ENCODE results near the gene ART3.

Gene ART3

GRCh38 chr4:76153356-76153755 lies 78.8 kb downstream of the ART3 start:
- Histone ChIP-seq H3K27ac (ENCODE audit: low read depth, low read length) (no peak overlapping the region), H3K79me1 (ENCODE audit: low read length) (peaks cover 3% of the 10 kb centered on the region), H3K79me2 (ENCODE audit: control insufficient read depth, insufficient read depth, low read length) (peaks cover 3% of the 10 kb centered on the region), H4K5ac (ENCODE audit: low read length) (no peak overlapping the region), H3K4me3 (ENCODE audit: low read length) (no peak overlapping the region), H2AK5ac (ENCODE audit: low read length) (no peak overlapping the region), H3K4ac (ENCODE audit: low read depth, low read length) (no peak overlapping the region), H3K56ac (ENCODE audit: low read length) (no peak overlapping the region), H3K23ac (ENCODE audit: low read length) (no peak overlapping the region), H3K18ac (ENCODE audit: low read length) (no peak overlapping the region), H3K27me3 (ENCODE audit: insufficient read depth, low read length, poor library complexity) (no peaks in the 10 kb centered on the region), H2BK15ac (replicated peaks; ENCODE audit: low read depth) (no peak overlapping the region), H3K9ac (ENCODE audit: low read length) (no peak overlapping the region), H2BK120ac (ENCODE audit: low read depth, low read length) (no peak overlapping the region), H4K8ac (ENCODE audit: low read depth, low read length) (no peak overlapping the region), H3K36me3 (ENCODE audit: control insufficient read depth, insufficient read depth, low read length) (no peaks in the 10 kb centered on the region), H3K4me2 (ENCODE audit: low read length) (no peak overlapping the region), H3K4me1 (ENCODE audit: control insufficient read depth, low read depth, low read length) (no peaks in the 10 kb centered on the region), H2BK5ac (ENCODE audit: low read length) (no peak overlapping the region)
- no peak for DNase-seq
- no CpG with 5 or more reads among the region's 2 CpGs for WGBS (ENCODE audit: extremely low coverage, insufficient coverage, low lambda C conversion rate)

- H4K8ac ChIP-seq (ENCODE audit: low read depth, low read length), result no peak overlapping the region
Measured at GRCh38 chr4:76155979-76156378, 81.5 kb downstream of the ART3 start.

GRCh38 chr4:76156635-76157034 lies 82.1 kb downstream of the ART3 start:
- Histone ChIP-seq H3K4ac (ENCODE audit: low read depth, low read length) (no peak overlapping the region), H3K4me3 (ENCODE audit: low read length) (no peak overlapping the region), H3K4me1 (ENCODE audit: control insufficient read depth, low read depth, low read length) (no peaks in the 10 kb centered on the region), H2BK15ac (replicated peaks; ENCODE audit: low read depth) (no peak overlapping the region), H3K56ac (ENCODE audit: low read length) (no peak overlapping the region), H3K4me2 (ENCODE audit: low read length) (no peak overlapping the region), H2AK5ac (ENCODE audit: low read length) (no peak overlapping the region), H3K36me3 (ENCODE audit: control insufficient read depth, insufficient read depth, low read length) (no peaks in the 10 kb centered on the region), H2BK120ac (ENCODE audit: low read depth, low read length) (no peak overlapping the region), H4K5ac (ENCODE audit: low read length) (no peak overlapping the region), H3K27ac (ENCODE audit: low read depth, low read length) (no peak overlapping the region), H3K79me1 (ENCODE audit: low read length) (no peaks in the 10 kb centered on the region), H3K18ac (ENCODE audit: low read length) (no peak overlapping the region), H3K27me3 (ENCODE audit: insufficient read depth, low read length, poor library complexity) (no peaks in the 10 kb centered on the region), H3K9ac (ENCODE audit: low read length) (no peak overlapping the region), H3K23ac (ENCODE audit: low read length) (no peak overlapping the region), H2BK5ac (ENCODE audit: low read length) (no peak overlapping the region), H3K79me2 (ENCODE audit: control insufficient read depth, insufficient read depth, low read length) (no peaks in the 10 kb centered on the region), H4K8ac (ENCODE audit: low read depth, low read length) (no peak overlapping the region)
- no CpG with 5 or more reads among the region's 2 CpGs for WGBS (ENCODE audit: extremely low coverage, insufficient coverage, low lambda C conversion rate)
- no peak for DNase-seq

More at GRCh38 chr4:76155979-76156378, 81.5 kb downstream of the ART3 start:
- no peak overlapping the region for H3K4ac ChIP-seq (ENCODE audit: low read depth, low read length)
- no peak for DNase-seq
- no peak overlapping the region for H2BK5ac ChIP-seq (ENCODE audit: low read length)
- H3K9ac ChIP-seq (ENCODE audit: low read length), result no peak overlapping the region
- WGBS (ENCODE audit: extremely low coverage, insufficient coverage, low lambda C conversion rate), result no CpG with 5 or more reads among the region's 3 CpGs
- H3K27me3 ChIP-seq (ENCODE audit: insufficient read depth, low read length, poor library complexity), result no peaks in the 10 kb centered on the region
- no peak overlapping the region for H3K56ac ChIP-seq (ENCODE audit: low read length)
- no peaks in the 10 kb centered on the region for H3K4me1 ChIP-seq (ENCODE audit: control insufficient read depth, low read depth, low read length)
- H3K79me2 ChIP-seq (ENCODE audit: control insufficient read depth, insufficient read depth, low read length), result no peaks in the 10 kb centered on the region
- H3K36me3 ChIP-seq (ENCODE audit: control insufficient read depth, insufficient read depth, low read length), result no peaks in the 10 kb centered on the region
- no peak overlapping the region for H3K4me3 ChIP-seq (ENCODE audit: low read length)
- H3K27ac ChIP-seq (ENCODE audit: low read depth, low read length), result no peak overlapping the region
- no peak overlapping the region for H3K23ac ChIP-seq (ENCODE audit: low read length)
- no peak overlapping the region for H3K18ac ChIP-seq (ENCODE audit: low read length)
- H3K4me2 ChIP-seq (ENCODE audit: low read length), result no peak overlapping the region
- H2BK120ac ChIP-seq (ENCODE audit: low read depth, low read length), result no peak overlapping the region
- no peaks in the 10 kb centered on the region for H3K79me1 ChIP-seq (ENCODE audit: low read length)
- no peak overlapping the region for H2AK5ac ChIP-seq (ENCODE audit: low read length)
- no peak overlapping the region for H2BK15ac ChIP-seq (replicated peaks; ENCODE audit: low read depth)
- no peak overlapping the region for H4K5ac ChIP-seq (ENCODE audit: low read length)

- H2BK120ac ChIP-seq (ENCODE audit: low read depth, low read length), result no peak overlapping the region
- H3K36me3 ChIP-seq (ENCODE audit: control insufficient read depth, insufficient read depth, low read length), result no peaks in the 10 kb centered on the region
- H3K4me3 ChIP-seq (ENCODE audit: low read length), result no peak overlapping the region
- H3K4me2 ChIP-seq (ENCODE audit: low read length), result no peak overlapping the region
- H4K5ac ChIP-seq (ENCODE audit: low read length), result no peak overlapping the region
- no peak overlapping the region for H2BK15ac ChIP-seq (replicated peaks; ENCODE audit: low read depth)
- no peaks in the 10 kb centered on the region for H3K27me3 ChIP-seq (ENCODE audit: insufficient read depth, low read length, poor library complexity)
- no peak overlapping the region for H3K9ac ChIP-seq (ENCODE audit: low read length)
- H3K18ac ChIP-seq (ENCODE audit: low read length), result no peak overlapping the region
- no peaks in the 10 kb centered on the region for H3K4me1 ChIP-seq (ENCODE audit: control insufficient read depth, low read depth, low read length)
- no peak overlapping the region for H2AK5ac ChIP-seq (ENCODE audit: low read length)
- no peaks in the 10 kb centered on the region for H3K79me2 ChIP-seq (ENCODE audit: control insufficient read depth, insufficient read depth, low read length)
- no peak overlapping the region for H3K27ac ChIP-seq (ENCODE audit: low read depth, low read length)
- no peak overlapping the region for H2BK5ac ChIP-seq (ENCODE audit: low read length)
- H3K4ac ChIP-seq (ENCODE audit: low read depth, low read length), result no peak overlapping the region
- no peak overlapping the region for H4K8ac ChIP-seq (ENCODE audit: low read depth, low read length)
- no peaks in the 10 kb centered on the region for H3K79me1 ChIP-seq (ENCODE audit: low read length)
- H3K23ac ChIP-seq (ENCODE audit: low read length), result no peak overlapping the region
- H3K56ac ChIP-seq (ENCODE audit: low read length), result no peak overlapping the region
- DNase-seq, result no peak
- no CpG with 5 or more reads among the region's 2 CpGs for WGBS (ENCODE audit: extremely low coverage, insufficient coverage, low lambda C conversion rate)
Measured at GRCh38 chr4:76160355-76160754, 85.8 kb downstream of the ART3 start.
